Tibial nerve (tissue), 4 donors: ENCODE results near the gene MS4A3. TPM values are rescaled to one million over a fixed set of nuclear protein-coding genes. Genes with fewer than 3 reads are reported as not detected.

Source experiments
- DNase-seq, 2 donors: peaks; one replicate each; pipeline ENCODE4 v3.0.0-alpha.2; 2019; ENCODE audit warnings: low spot score in 2 of 2
- H3K27ac ChIP-seq, 4 donors: fragments of 200-600 bp; sonication (generic) in 3 of 4; one replicate each; pipeline ENCODE4 v1.5.1; 2017 to 2019; ENCODE audit warnings: mild to moderate bottlenecking in 1 of 4
- H3K27me3 ChIP-seq, 2 donors: fragments of 200-600 bp; sonication (generic) in 1 of 2; one replicate each; pipeline versions ENCODE4 v1.5.1 to v1.6.0; 2017 to 2019
- H3K36me3 ChIP-seq, 3 donors: fragments of 200-600 bp; sonication (generic); one replicate each; pipeline ENCODE4 v1.5.1; 2018 to 2019
- H3K4me1 ChIP-seq, 4 donors: fragments of 200-600 bp; sonication (generic) in 3 of 4; one replicate each; pipeline ENCODE4 v1.5.1; 2017 to 2019
- H3K4me3 ChIP-seq, 4 donors: fragments of 200-600 bp; sonication (generic) in 3 of 4; one replicate each; pipeline ENCODE4 v1.5.1; 2017 to 2019; ENCODE audit warnings: mild to moderate bottlenecking in 1 of 4, moderate library complexity in 1 of 4
- H3K9me3 ChIP-seq, 4 donors: fragments of 200-600 bp; sonication (generic) in 3 of 4; one replicate each; pipeline ENCODE4 v1.5.1; 2017 to 2019
- CTCF ChIP-seq, 5 experiments: fragments of 200-600 bp in 3 of 5; fragments of 450-650 bp in 2 of 5; sonication (generic) in 3 of 5; IDR thresholded peaks; one replicate each; pipeline ENCODE4 v1.5.1; 2016 to 2019; ENCODE audit warnings: antibody characterized with exemption in 5 of 5, mild to moderate bottlenecking in 3 of 5, moderate library complexity in 2 of 5
- EP300 ChIP-seq, 2 donors: sonication (generic); formaldehyde crosslinking; IDR thresholded peaks; one replicate each; pipeline ENCODE4 v1.6.1; 2017; ENCODE audit warnings: antibody characterized with exemption in 2 of 2, mild to moderate bottlenecking in 1 of 2
- POLR2A ChIP-seq, 2 donors: fragments of 450-650 bp; IDR thresholded peaks; one replicate each; pipeline ENCODE4 v1.6.1; 2017; ENCODE audit warnings: antibody characterized with exemption in 2 of 2, mild to moderate bottlenecking in 2 of 2, moderate library complexity in 2 of 2
- WGBS, 2 donors: methylation state at CpG; one replicate each; pipeline ENCODE4 v1.1.5; 2018; 5-methylcytosine and 5-hydroxymethylcytosine counted together
- total RNA-seq, 4 donors: library from RNA; depleted of rRNA; stranded (reverse); fragments of >200 nt; gene quantifications; one replicate each; pipeline ENCODE4 v1.1.0, GENCODE V29; 2016

MS4A3 gene
- total RNA-seq, 4 donors from 2014 or later, result not detected

GRCh38 chr11:60080535-60080934, 24.1 kb downstream of the MS4A3 start:
- Histone ChIP-seq H3K27me3 (no peaks in the 10 kb centered on the region), H3K4me1 (no peaks in the 10 kb centered on the region), H3K36me3 (no peaks in the 10 kb centered on the region), H3K27ac (no peak overlapping the region), H3K9me3 (peaks cover 0 to 7% (median 0%) of the 10 kb centered on the region in 4 donors), H3K4me3 (no peak overlapping the region)
- no peak for DNase-seq
- WGBS, 2 donors, result 59 to 62% methylated on average over 3 of the region's 3 CpGs
- TF ChIP-seq CTCF (IDR thresholded peaks at IDR 0.05), result no peak
- no peak for TF ChIP-seq EP300 (IDR thresholded peaks at IDR 0.05)
- TF ChIP-seq POLR2A (IDR thresholded peaks at IDR 0.05), result no peak

- no peak for DNase-seq
- WGBS, 2 donors, result 73 to 75% methylated on average over 3 of the region's 3 CpGs
- no peaks in the 10 kb centered on the region for H3K36me3 ChIP-seq
- no peak for TF ChIP-seq CTCF (IDR thresholded peaks at IDR 0.05)
- no peak for TF ChIP-seq EP300 (IDR thresholded peaks at IDR 0.05)
- no peak for TF ChIP-seq POLR2A (IDR thresholded peaks at IDR 0.05)
- no peaks in the 10 kb centered on the region for H3K9me3 ChIP-seq
- H3K27ac ChIP-seq, result no peak overlapping the region
- no peaks in the 10 kb centered on the region for H3K4me1 ChIP-seq
- no peak overlapping the region for H3K4me3 ChIP-seq
- H3K27me3 ChIP-seq, result no peaks in the 10 kb centered on the region
Measured at GRCh38 chr11:60084631-60085273, 28.3 kb downstream of the MS4A3 start.

GRCh38 chr11:60085909-60086308, 29.4 kb downstream of the MS4A3 start:
- Histone ChIP-seq H3K36me3 (no peaks in the 10 kb centered on the region), H3K4me1 (no peaks in the 10 kb centered on the region), H3K27ac (no peak overlapping the region), H3K4me3 (no peak overlapping the region), H3K9me3 (no peaks in the 10 kb centered on the region), H3K27me3 (no peaks in the 10 kb centered on the region)
- no peak for DNase-seq
- 75 to 77% methylated on average over 2 of the region's 2 CpGs for WGBS, 2 donors
- TF ChIP-seq EP300 (IDR thresholded peaks at IDR 0.05) (no peak), POLR2A (IDR thresholded peaks at IDR 0.05) (no peak), CTCF (IDR thresholded peaks at IDR 0.05) (no peak)

- Histone ChIP-seq H3K27ac (no peak overlapping the region), H3K27me3 (no peaks in the 10 kb centered on the region), H3K9me3 (no peaks in the 10 kb centered on the region), H3K4me1 (no peaks in the 10 kb centered on the region), H3K4me3 (no peak overlapping the region), H3K36me3 (no peaks in the 10 kb centered on the region)
- no peak for TF ChIP-seq CTCF (IDR thresholded peaks at IDR 0.05)
- DNase-seq, result no peak
- WGBS, 2 donors, result 77 to 86% methylated on average over 1 of the region's 1 CpG
Measured at GRCh38 chr11:60087239-60087638, 30.8 kb downstream of the MS4A3 start.

GRCh38 chr11:60088364-60088763, 31.9 kb downstream of the MS4A3 start, which contains the start of gene MS4A2:
Gene MS4A2, plus strand, starts transcription at chr11:60088664. Its CDS starts 102 bp downstream, at chr11:60088766.
- DNase-seq, result no peak
- 89 to 94% methylated on average over 1 of the region's 1 CpG for WGBS, 2 donors
- no peak for TF ChIP-seq POLR2A (IDR thresholded peaks at IDR 0.05)
- TF ChIP-seq EP300 (IDR thresholded peaks at IDR 0.05), result no peak
- TF ChIP-seq CTCF (IDR thresholded peaks at IDR 0.05), result no peak
- Histone ChIP-seq H3K4me1 (no peaks in the 10 kb centered on the region), H3K36me3 (no peaks in the 10 kb centered on the region), H3K27ac (no peak within 1 kb of the TSS), H3K4me3 (no peak within 1 kb of the TSS), H3K27me3 (no peaks in the 10 kb centered on the region), H3K9me3 (no peaks in the 10 kb centered on the region)
